K562 (cell line): ENCODE results near the gene CTNNA3. TPM values are rescaled to one million over a fixed set of nuclear protein-coding genes. Genes with fewer than 3 reads are reported as not detected.

Source experiments
- ATAC-seq: fragments of 200-7000 bp; cut with Tn5 transposase; 3 replicates; pipeline ENCODE4 v1.9.1; 2020; ENCODE audit warnings: moderate library complexity
- BruUV-seq: library from RNA; stranded (reverse); fragments of 400-500 nt; replicated peaks from 2 replicates; lab custom pipeline; 2021; lab: Mats Ljungman, UMichigan
- CTCF ChIA-PET: fragments of 300-600 bp; formaldehyde crosslinking; extraction: SDS; loops from one replicate; lab custom pipeline; 2021; ENCODE audit warnings: low intra/inter-chr PET ratio; lab: Yijun Ruan, JAX
- POLR2A ChIA-PET: fragments of 300-600, 350-650 bp; sonication (Branson Sonifier 250); formaldehyde crosslinking; extraction: SDS; loops from one replicate; lab custom pipeline; 2021; ENCODE audit warnings: antibody characterized with exemption, inconsistent platforms; lab: Yijun Ruan, JAX
- DNase-seq, 4 experiments: peaks; one replicate each; pipeline versions ENCODE4 v3.0.0 to v3.0.0-alpha.2; 2011 to 2018; ENCODE audit warnings: low spot score in 3 of 4, mixed read lengths in 3 of 4; ENCODE audit errors: extremely low read depth in 1 of 4
- FAIRE-seq: peaks from 2 replicates; lab custom pipeline; 2011; peaks lifted over from hg19 to GRCh38; lab: Jason Lieb, UNC
- H2AFZ ChIP-seq: 2 replicates; pipeline ENCODE4 v1.6.0; 2011; ENCODE audit warnings: low read depth, low read length, control low read depth, inconsistent platforms
- H3K27ac ChIP-seq: fragments of 200-600 bp; 3 replicates; pipeline ENCODE4 v1.8.0; 2011; ENCODE audit warnings: low read depth, mild to moderate bottlenecking, control low read depth, inconsistent platforms, low read length, moderate library complexity, mixed read lengths; ENCODE audit errors: extremely low read depth
- H3K27me3 ChIP-seq, 2 experiments: fragments of 300-600 bp in 1 of 2; 2 replicates in 1 of 2; 3 replicates in 1 of 2; pipeline versions ENCODE4 v1.6.0 to v1.8.0; 2011; ENCODE audit warnings: inconsistent platforms in 2 of 2, low read length in 2 of 2, mild to moderate bottlenecking in 1 of 2, mixed read lengths in 1 of 2, moderate library complexity in 1 of 2; ENCODE audit not compliant: control insufficient read depth in 2 of 2, insufficient read depth in 2 of 2
- H3K36me3 ChIP-seq: fragments of 300-600 bp; 3 replicates; pipeline ENCODE4 v1.8.0; 2011; ENCODE audit warnings: mild to moderate bottlenecking, low read length, inconsistent platforms; ENCODE audit not compliant: control insufficient read depth, insufficient read depth
- H3K4me1 ChIP-seq, 2 experiments: fragments of 200-600 bp in 1 of 2; replicated peaks in 1 of 2; 2 replicates in 1 of 2; 3 replicates in 1 of 2; pipeline versions ENCODE4 v1.5.1 to v1.8.0; 2011; ENCODE audit warnings: inconsistent platforms in 2 of 2, low read length in 2 of 2, mild to moderate bottlenecking in 1 of 2, mixed read lengths in 1 of 2, moderate library complexity in 1 of 2; ENCODE audit not compliant: control insufficient read depth in 2 of 2, insufficient read depth in 2 of 2
- H3K4me2 ChIP-seq: 2 replicates; pipeline ENCODE4 v1.6.1; 2011; ENCODE audit warnings: low read length, control low read depth, inconsistent platforms, mixed read lengths; ENCODE audit not compliant: insufficient read depth
- H3K4me3 ChIP-seq: fragments of 200-600 bp; sonication (generic), shearing (Covaris generic); 2 replicates; pipeline ENCODE4 v1.5.1; 2016; ENCODE audit warnings: control low read depth, inconsistent platforms
- H3K79me2 ChIP-seq: fragments of 200-600 bp; 3 replicates; pipeline ENCODE4 v1.8.0; 2011; ENCODE audit warnings: low read length, inconsistent platforms; ENCODE audit not compliant: control insufficient read depth, insufficient read depth
- H3K9ac ChIP-seq, 2 experiments: 2 replicates each; pipeline versions ENCODE4 v1.6.0 to v1.6.1; 2011; ENCODE audit warnings: low read depth in 2 of 2, low read length in 2 of 2, control low read depth in 1 of 2, inconsistent platforms in 1 of 2, mild to moderate bottlenecking in 1 of 2, mixed read lengths in 1 of 2; ENCODE audit not compliant: insufficient read depth in 1 of 2
- H3K9me1 ChIP-seq: one replicate; pipeline ENCODE4 v1.6.0; 2011; ENCODE audit warnings: inconsistent platforms, mild to moderate bottlenecking, low read length, moderate library complexity; ENCODE audit not compliant: control insufficient read depth, insufficient read depth
- H3K9me3 ChIP-seq: replicated peaks from 2 replicates; pipeline ENCODE4 v1.5.1; 2011; ENCODE audit warnings: low read depth, low read length, inconsistent platforms; ENCODE audit not compliant: control insufficient read depth, insufficient read depth
- H4K20me1 ChIP-seq: replicated peaks from 2 replicates; pipeline ENCODE4 v1.6.1; 2011; ENCODE audit warnings: low read length, inconsistent platforms, mixed read lengths; ENCODE audit not compliant: control insufficient read depth, insufficient read depth
- C11orf30 ChIP-seq: fragments of 450-650 bp; IDR thresholded peaks from 2 replicates; pipeline ENCODE4 v1.6.1; 2016; ENCODE audit warnings: low read depth, mild to moderate bottlenecking
- MAFF ChIP-seq: IDR thresholded peaks from 2 replicates; pipeline ENCODE4 v1.6.1; 2012; ENCODE audit warnings: low read length, improper control_type of control experiment
- MAFG ChIP-seq: fragments of 450-650 bp; conservative IDR thresholded peaks from 2 replicates; pipeline ENCODE4 v1.6.1; 2016; ENCODE audit warnings: missing genetic modification characterization, missing compliant biosample characterization
- MAFK ChIP-seq: IDR thresholded peaks from 2 replicates; pipeline ENCODE4 v1.6.1; 2011; ENCODE audit warnings: low read length, improper control_type of control experiment
- POLR2AphosphoS2 ChIP-seq: IDR thresholded peaks from 2 replicates; pipeline ENCODE4 v1.6.1; 2012; ENCODE audit warnings: low read length, improper control_type of control experiment
- THRA ChIP-seq: fragments of 450-650 bp; IDR thresholded peaks from 2 replicates; pipeline ENCODE4 v1.6.1; 2017; ENCODE audit warnings: mild to moderate bottlenecking, moderate library complexity
- ZNF24 ChIP-seq: fragments of 450-650 bp; IDR thresholded peaks from 2 replicates; pipeline ENCODE4 v1.6.1; 2016
- ZNF316 ChIP-seq: fragments of 450-650 bp; IDR thresholded peaks from 2 replicates; pipeline ENCODE4 v1.6.1; 2016
- ZNF318 ChIP-seq, 2 experiments: fragments of 450-650 bp; IDR thresholded peaks; 2 replicates each; pipeline ENCODE4 v1.6.1; 2016; ENCODE audit warnings: mild to moderate bottlenecking in 2 of 2, borderline replicate concordance in 1 of 2, low read depth in 1 of 2, moderate library complexity in 1 of 2
- in situ Hi-C: fragments of 300-500 bp; cut with MboI; formaldehyde crosslinking; loops from 4 replicates; pipeline ENCODE4 v1.15.0; 2018; ENCODE audit warnings: inconsistent platforms, mixed read lengths
- intact Hi-C: fragments of 100-400 bp; cut with micrococcal nuclease; formaldehyde crosslinking; loops from 2 replicates; pipeline ENCODE4 v1.14.2; 2022
- polyA plus RNA-seq, 8 experiments: library from polyadenylated mRNA; depleted of rRNA in 4 of 8; stranded (reverse) in 5 of 8; unstranded in 3 of 8; fragments of >200 nt; fragmentation: Nextera tagmentation in 2 of 8; fragmentation: Illumina TruSeq in 1 of 8; extraction: Ambion mirVana in 2 of 8; extraction: Trizol in 1 of 8; gene quantifications; 2 replicates each; pipeline versions ENCODE4 v1.2.1 to v1.2.3, GENCODE V29; 2011 to 2014; ENCODE audit warnings: inconsistent platforms in 1 of 8, missing spikeins in 1 of 8
- total RNA-seq, 7 experiments: library from RNA; depleted of rRNA in 6 of 7; stranded (reverse); fragments of >200 nt in 6 of 7; fragmentation: Illumina TruSeq in 2 of 7; extraction: Trizol in 2 of 7; gene quantifications; 2 replicates each; pipeline versions ENCODE4 v1.2.1 to v1.2.3, GENCODE V29; 2011 to 2021; ENCODE audit warnings: low replicate concordance in 1 of 7

CTNNA3 gene
- total and polyA plus RNA-seq, 9 of the 15 experiments (the other 6 are each of a cell fraction or from before 2014, with no cell fraction given) = 0.04 TPM; not detected in 8

- H3K27ac ChIP-seq = no peak overlapping the region
- no peaks in the 10 kb centered on the region for H3K4me1 ChIP-seq
- H4K20me1 ChIP-seq = no peaks in the 10 kb centered on the region
- DNase-seq (no peak), ATAC-seq (no peak), FAIRE-seq (no peak)
- no peaks in the 10 kb centered on the region for H3K9me3 ChIP-seq
- ChIA-PET POLR2A (no interaction called here), CTCF (no interaction called here)
- H3K9me1 ChIP-seq = no peaks in the 10 kb centered on the region
- in situ Hi-C loops = no loop called here
- H3K4me3 ChIP-seq = no peak overlapping the region
- H3K27me3 ChIP-seq = no peaks in the 10 kb centered on the region
- no peaks in the 10 kb centered on the region for H3K79me2 ChIP-seq
- intact Hi-C loops = loop anchor here (10.0 kb wide), 2 partner anchors 590 to 750 kb away; no protein-coding TSS in a partner anchor
- no TSS peak for BruUV-seq
- no peak overlapping the region for H3K4me2 ChIP-seq
- H2AFZ ChIP-seq = no peak overlapping the region
- TF ChIP-seq MAFF = peak; percentile 72
- no peak for TF ChIP-seq ZNF318 (IDR thresholded peaks at IDR 0.05; ENCODE audit: borderline replicate concordance in 1 of 2, low read depth in 1 of 2)
- peak; percentile 59; the same call in 1 of the 2 replicates for TF ChIP-seq C11orf30
- peak; percentile 74 for TF ChIP-seq ZNF316
- TF ChIP-seq ZNF24 = no peak
- no peak for TF ChIP-seq THRA
- no peak for TF ChIP-seq POLR2AphosphoS2
- peak; percentile 62 for TF ChIP-seq MAFG (tag)
- TF ChIP-seq MAFK = peak; percentile 79
- H3K9ac ChIP-seq = no peak overlapping the region
- H3K36me3 ChIP-seq = no peaks in the 10 kb centered on the region
Observed at GRCh38 chr10:66934711-66935110, 761.3 kb downstream of the CTNNA3 start.
